ENCODE measurements around the gene CFHR4.
"Not testable (repeated sequence)": the region's sequence is repeated elsewhere in the genome, so short reads cannot be mapped to it uniquely, and the experiment has no call there.

CFHR4 gene

DNA sequence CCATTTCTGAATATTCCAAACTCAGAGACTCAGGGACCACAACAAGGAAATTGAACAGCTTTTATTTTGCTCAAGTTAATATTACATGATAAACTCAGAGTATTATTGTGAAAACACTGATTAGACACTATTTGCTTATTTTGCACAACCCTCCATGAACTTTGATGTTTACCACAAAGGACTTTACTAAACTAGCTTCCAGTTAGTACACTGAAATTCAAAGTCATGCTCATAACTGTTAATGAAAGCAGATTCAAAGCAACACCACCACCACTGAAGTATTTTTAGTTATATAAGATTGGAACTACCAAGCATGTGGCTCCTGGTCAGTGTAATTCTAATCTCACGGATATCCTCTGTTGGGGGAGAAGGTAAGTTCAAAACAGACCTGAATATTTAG, 55.7 kb downstream of the CFHR4 start, which contains the start of gene CFHR2:
TSS of gene CFHR2 (plus strand) at position 171 of the 400 bp plus-strand sequence. CDS start at position 314, 143 bp downstream.
- DNase-seq = not testable (repeated sequence)

DNA sequence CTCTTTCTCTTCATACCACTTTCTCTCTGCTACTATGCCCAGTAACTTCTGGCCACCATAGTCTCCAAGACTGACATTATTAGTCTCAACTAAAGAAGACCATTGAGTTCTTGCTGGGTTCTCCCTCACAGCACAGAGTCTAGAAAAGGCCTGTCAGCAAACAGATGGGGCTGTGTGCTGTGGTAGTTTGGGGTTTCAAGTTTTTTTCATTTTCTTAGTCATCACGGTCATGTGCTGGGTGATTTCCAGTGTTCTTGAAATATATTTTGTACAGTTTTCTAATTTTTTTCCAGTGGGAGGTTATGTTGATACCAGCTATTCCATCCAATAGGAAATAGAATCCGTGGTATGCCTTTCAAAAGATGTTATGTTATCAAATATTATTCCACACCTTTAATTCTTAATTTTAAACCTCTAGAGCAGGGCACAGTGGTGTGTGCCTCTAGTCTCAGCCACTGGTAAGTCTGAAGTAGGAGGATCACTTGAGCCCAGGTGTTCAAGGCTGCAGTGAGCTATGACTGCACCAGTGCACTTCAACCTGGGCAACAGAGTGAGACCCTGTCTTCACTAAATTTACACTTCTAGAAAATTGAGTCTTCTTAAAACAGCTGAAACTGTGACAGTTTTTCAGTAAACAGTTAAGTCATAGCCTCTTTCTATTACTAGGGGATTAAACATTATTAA, 64.0 kb downstream of the CFHR4 start:
- no peak for DNase-seq

DNA sequence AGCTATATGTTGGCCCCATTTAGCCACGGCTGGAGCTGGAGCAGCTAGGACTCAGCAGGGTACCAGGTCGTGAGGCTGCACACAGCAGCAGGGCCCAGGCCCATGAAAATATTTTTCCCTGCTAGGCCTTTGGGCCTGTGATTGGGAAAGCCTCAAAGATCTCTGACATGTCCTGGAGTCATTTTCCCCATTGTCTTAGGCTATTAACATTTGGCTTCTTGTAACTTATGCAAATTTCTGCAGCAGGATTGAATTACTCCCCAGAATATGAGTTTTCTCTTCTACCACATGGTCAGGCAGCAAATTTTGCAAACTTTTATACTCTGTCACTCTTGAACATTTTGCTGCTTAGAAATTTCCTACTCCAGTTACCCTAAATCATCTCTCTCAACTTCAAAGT, 66.9 kb downstream of the CFHR4 start:
- no peak for DNase-seq

DNA sequence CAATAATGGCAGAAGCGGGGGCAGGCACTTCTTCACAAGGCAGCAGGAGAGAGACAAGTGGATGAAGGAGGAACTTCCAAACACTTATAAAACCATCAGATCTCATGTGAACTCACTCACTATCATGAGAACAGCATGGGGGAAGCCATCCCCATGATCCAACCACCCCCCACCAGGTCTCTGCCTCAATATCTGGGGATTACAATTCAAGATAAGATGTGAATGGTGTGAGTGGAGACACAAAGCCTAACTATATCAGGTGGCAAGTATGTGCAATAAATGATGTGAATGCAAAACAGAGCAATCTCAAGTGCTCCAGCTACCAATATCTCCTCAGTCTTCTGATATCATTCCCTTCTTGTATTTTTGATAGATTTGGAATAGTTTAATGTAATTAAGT, 68.1 kb downstream of the CFHR4 start:
- no peak for DNase-seq

DNA sequence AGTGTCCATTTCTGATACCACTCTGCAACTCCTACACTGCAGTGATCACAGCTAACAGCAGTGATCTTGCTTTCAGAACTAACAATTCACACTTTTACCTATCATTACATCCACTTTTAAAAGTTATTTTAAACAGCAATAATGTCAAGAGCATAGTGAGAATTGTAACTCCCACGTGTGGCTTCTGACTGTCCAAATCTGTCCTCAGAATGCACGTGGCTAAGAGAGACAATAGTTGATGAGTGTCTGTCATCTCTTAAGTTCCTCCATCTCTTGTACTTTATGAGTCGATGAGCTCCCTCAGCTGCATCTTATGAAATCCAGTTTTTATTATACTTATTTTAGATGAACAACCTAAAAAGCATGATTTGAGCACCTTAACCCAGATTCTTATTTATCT, 73.0 kb downstream of the CFHR4 start:
- no peak for DNase-seq
